GM12801 (cell line): ENCODE data around the gene SPCS1.

ENCODE experiments used
- TF ChIP-seq, protein P1 (sequence below): IDR thresholded peaks from one replicate; pipeline ENCODE4 v1.5.1; 2011; ENCODE audit warnings: control low read depth; ENCODE audit not compliant: insufficient read length; ENCODE audit errors: extremely low read depth

Gene SPCS1

GRCh38 chr3:52685709-52686691 is 19.9 kb upstream of the SPCS1 start, which contains the start of the genes GNL3 and PBRM1:
Gene GNL3, plus strand, starts transcription at chr3:52686032. Its CDS starts 61 bp downstream, at chr3:52686093.
Gene PBRM1, minus strand, starts transcription at chr3:52685913.
- TF ChIP-seq, protein P1, sequence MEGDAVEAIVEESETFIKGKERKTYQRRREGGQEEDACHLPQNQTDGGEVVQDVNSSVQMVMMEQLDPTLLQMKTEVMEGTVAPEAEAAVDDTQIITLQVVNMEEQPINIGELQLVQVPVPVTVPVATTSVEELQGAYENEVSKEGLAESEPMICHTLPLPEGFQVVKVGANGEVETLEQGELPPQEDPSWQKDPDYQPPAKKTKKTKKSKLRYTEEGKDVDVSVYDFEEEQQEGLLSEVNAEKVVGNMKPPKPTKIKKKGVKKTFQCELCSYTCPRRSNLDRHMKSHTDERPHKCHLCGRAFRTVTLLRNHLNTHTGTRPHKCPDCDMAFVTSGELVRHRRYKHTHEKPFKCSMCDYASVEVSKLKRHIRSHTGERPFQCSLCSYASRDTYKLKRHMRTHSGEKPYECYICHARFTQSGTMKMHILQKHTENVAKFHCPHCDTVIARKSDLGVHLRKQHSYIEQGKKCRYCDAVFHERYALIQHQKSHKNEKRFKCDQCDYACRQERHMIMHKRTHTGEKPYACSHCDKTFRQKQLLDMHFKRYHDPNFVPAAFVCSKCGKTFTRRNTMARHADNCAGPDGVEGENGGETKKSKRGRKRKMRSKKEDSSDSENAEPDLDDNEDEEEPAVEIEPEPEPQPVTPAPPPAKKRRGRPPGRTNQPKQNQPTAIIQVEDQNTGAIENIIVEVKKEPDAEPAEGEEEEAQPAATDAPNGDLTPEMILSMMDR: no peak

DNA sequence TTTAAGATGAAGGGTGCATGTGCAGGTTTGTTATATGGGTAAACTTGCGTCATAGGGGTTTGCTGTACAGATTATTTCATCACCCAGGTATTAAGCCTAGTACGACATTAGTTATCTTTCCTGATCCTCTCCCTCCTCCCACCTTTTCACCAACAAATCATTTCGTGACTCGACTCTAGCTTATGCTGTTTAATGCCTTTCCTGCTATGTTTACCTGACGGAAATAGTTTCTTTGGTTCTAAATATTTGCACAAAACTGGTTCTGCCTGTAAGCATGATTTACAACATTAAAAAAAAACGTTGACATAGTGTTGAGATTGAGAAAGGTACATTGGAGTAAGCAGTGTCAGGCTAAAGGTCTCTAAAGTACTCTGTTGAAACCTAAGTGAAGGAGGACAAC is 17.6 kb upstream of the SPCS1 start:
- TF ChIP-seq, protein P1: no peak

DNA sequence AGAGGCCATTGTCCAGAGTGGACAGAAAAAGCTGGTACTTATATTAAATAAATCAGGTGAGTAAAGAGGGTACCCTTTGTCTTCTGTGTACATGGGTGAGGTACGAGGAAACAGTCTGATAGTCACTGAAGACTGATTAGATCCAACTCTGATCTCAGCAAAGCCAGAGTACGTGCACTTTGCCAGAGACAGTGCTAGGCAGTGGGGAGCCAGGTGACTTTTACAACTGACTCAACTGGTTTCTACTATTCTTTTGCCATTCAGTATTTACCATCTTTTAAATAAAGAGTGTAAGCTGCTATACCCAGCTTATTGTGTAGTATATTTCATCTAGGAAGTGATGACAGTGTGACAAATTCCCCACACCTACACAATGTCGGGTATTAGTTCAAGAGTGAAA is 16.8 kb upstream of the SPCS1 start:
- TF ChIP-seq, protein P1: no peak

DNA sequence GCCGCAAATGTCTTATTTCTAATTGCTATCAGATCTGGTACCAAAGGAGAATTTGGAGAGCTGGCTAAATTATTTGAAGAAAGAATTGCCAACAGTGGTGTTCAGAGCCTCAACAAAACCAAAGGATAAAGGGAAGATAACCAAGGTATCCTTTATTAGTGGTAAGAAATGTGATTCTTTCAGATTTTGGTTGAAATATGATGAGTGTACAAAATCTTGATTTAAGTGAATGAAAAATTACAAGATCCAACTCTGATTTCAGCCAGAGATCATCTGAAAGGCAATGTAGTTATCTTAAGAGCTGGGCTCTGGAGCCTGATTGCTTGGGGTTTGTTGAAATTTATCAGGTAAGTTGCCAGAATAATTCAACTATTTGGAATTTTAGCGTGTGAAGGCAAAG is 15.3 kb upstream of the SPCS1 start:
- TF ChIP-seq, protein P1: no peak

DNA sequence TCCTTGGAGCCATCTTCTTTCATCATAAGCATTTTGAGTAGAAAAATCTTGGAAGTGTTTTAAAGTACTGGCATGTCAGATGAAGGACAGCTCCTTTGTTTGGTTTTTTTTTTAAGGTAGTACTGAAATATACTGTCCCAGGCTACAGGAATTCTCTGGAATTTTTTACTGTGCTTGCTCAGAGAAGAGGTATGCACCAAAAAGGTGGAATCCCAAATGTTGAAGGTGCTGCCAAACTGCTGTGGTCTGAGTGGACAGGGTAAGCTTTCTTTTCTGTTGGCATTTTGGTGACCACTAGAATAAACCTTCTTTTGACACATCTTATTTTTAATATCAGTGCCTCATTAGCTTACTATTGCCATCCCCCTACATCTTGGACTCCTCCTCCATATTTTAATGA is 12.8 kb upstream of the SPCS1 start:
- TF ChIP-seq, protein P1: no peak

DNA sequence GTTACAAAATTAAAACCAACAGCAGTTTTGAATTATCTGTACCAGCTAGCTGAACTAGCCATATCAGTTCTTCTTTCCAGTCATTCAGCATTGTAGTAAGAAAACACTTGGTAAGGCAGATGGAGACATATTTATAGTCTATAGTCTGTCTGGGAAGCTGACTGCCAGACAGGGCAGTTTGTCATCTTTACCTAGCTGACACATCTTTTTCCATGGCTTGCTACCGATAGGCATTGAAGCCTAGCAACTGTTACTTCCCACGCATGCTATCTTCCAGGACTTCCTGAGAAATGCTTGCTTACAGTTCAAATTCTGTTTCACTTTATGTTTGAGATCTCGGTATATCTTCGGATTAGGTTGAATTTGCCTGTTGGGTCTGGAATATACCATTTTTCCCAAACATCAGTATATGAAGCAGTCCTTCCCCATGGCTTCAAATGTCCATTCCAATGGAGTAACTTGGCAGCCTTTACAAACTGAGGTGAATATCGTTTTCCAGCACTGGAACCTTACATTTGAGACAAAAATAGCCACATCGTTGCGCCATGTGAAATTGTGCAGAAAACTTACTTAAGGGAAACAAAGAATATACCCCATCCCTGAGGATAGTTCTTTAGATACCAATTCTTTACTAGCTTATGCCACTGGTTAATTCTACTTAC is 11.2 kb upstream of the SPCS1 start:
- TF ChIP-seq, protein P1: no peak
